K562 (cell line): ENCODE data around the gene ZNF628. TPM values are rescaled to one million over a fixed set of nuclear protein-coding genes. Genes with fewer than 3 reads are reported as not detected.
A peak's percentile ranks its signal among the peaks of the same experiment; 100 is the strongest.

ENCODE experiments used
- DACH1 ChIP-seq: fragments of 450-650 bp; IDR thresholded peaks from 2 replicates; pipeline ENCODE4 v1.6.1; 2018; ENCODE audit not compliant: partially characterized antibody
- ESRRA ChIP-seq: fragments of 450-650 bp; IDR thresholded peaks from 2 replicates; pipeline ENCODE4 v1.6.1; 2014; ENCODE audit warnings: low read depth, mild to moderate bottlenecking, moderate library complexity, borderline replicate concordance
- FOXP1 ChIP-seq: sonication (generic); formaldehyde crosslinking; IDR thresholded peaks from 2 replicates; pipeline ENCODE4 v1.8.0; 2022; ENCODE audit warnings: mild to moderate bottlenecking, missing genetic modification reagents
- GATA2 ChIP-seq: sonication (generic); formaldehyde crosslinking; IDR thresholded peaks from 2 replicates; pipeline ENCODE4 v1.4.0; 2020; ENCODE audit warnings: mild to moderate bottlenecking, missing genetic modification reagents
- HDAC3 ChIP-seq: fragments of 450-650 bp; IDR thresholded peaks from 2 replicates; pipeline ENCODE4 v1.6.1; 2018; ENCODE audit warnings: borderline replicate concordance, mild to moderate bottlenecking, moderate library complexity; ENCODE audit not compliant: partially characterized antibody
- HNRNPK ChIP-seq: fragments of 200-400 bp; formaldehyde crosslinking; IDR thresholded peaks from one replicate; pipeline ENCODE4 v1.6.1; 2018; ENCODE audit warnings: mild to moderate bottlenecking, low read depth, low read length; ENCODE audit not compliant: poor library complexity, severe bottlenecking
- KAT7 ChIP-seq: sonication (generic); formaldehyde crosslinking; IDR thresholded peaks from 2 replicates; pipeline ENCODE4 v1.8.0; 2022; ENCODE audit warnings: missing genetic modification reagents, mild to moderate bottlenecking, borderline replicate concordance
- MIER1 ChIP-seq: fragments of 450-650 bp; IDR thresholded peaks from 2 replicates; pipeline ENCODE4 v1.6.1; 2016; ENCODE audit warnings: antibody characterized with exemption, mild to moderate bottlenecking, low read depth
- MXI1 ChIP-seq: IDR thresholded peaks from 2 replicates; pipeline ENCODE4 v1.6.1; 2011; ENCODE audit warnings: low read depth, mild to moderate bottlenecking, improper control_type of control experiment, low read length
- SMC3 ChIP-seq: conservative IDR thresholded peaks from 2 replicates; pipeline ENCODE4 v1.6.1; 2011; ENCODE audit warnings: low read depth, low read length, improper control_type of control experiment; ENCODE audit not compliant: insufficient read depth
- SRSF7 ChIP-seq: fragments of 200-400 bp; formaldehyde crosslinking; optimal IDR thresholded peaks from 2 replicates; pipeline ENCODE3; 2017; ENCODE audit warnings: mild to moderate bottlenecking, low read depth, low read length
- ZNF41 ChIP-seq: fragments of 250-450 bp; sonication (Bioruptor Pico); conservative IDR thresholded peaks from 2 replicates; pipeline ENCODE4 v1.4.0; 2020; ENCODE audit warnings: mild to moderate bottlenecking
- ZNF586 ChIP-seq: fragments of 450-650 bp; formaldehyde crosslinking; conservative IDR thresholded peaks from 2 replicates; pipeline ENCODE4 v1.4.0; 2020; ENCODE audit warnings: mild to moderate bottlenecking, moderate library complexity
- ZNF780A ChIP-seq: fragments of 250-450 bp; sonication (Bioruptor Pico); IDR thresholded peaks from 2 replicates; pipeline ENCODE4 v1.5.0; 2021; ENCODE audit warnings: mild to moderate bottlenecking
- ZSCAN32 ChIP-seq: fragments of 450-650 bp; formaldehyde crosslinking; IDR thresholded peaks from 2 replicates; pipeline ENCODE4 v1.4.0; 2020; ENCODE audit warnings: mild to moderate bottlenecking, moderate library complexity
- polyA plus RNA-seq, 8 experiments: library from polyadenylated mRNA; depleted of rRNA in 4 of 8; stranded (reverse) in 5 of 8; unstranded in 3 of 8; fragments of >200 nt; fragmentation: Nextera tagmentation in 2 of 8; fragmentation: Illumina TruSeq in 1 of 8; extraction: Ambion mirVana in 2 of 8; extraction: Trizol in 1 of 8; gene quantifications; 2 replicates each; pipeline versions ENCODE4 v1.2.1 to v1.2.3, GENCODE V29; 2011 to 2014; ENCODE audit warnings: inconsistent platforms in 1 of 8, missing spikeins in 1 of 8
- total RNA-seq, 7 experiments: library from RNA; depleted of rRNA in 6 of 7; stranded (reverse); fragments of >200 nt in 6 of 7; fragmentation: Illumina TruSeq in 2 of 7; extraction: Trizol in 2 of 7; gene quantifications; 2 replicates each; pipeline versions ENCODE4 v1.2.1 to v1.2.3, GENCODE V29; 2011 to 2021; ENCODE audit warnings: low replicate concordance in 1 of 7
- TF ChIP-seq, protein P1 (sequence below): fragments of 250-450 bp; sonication (Bioruptor Pico); IDR thresholded peaks from 2 replicates; pipeline ENCODE4 v1.5.0; 2021; ENCODE audit warnings: mild to moderate bottlenecking, borderline replicate concordance
- TF ChIP-seq, protein P2 (sequence below), 2 experiments: IDR thresholded peaks in 1 of 2; conservative IDR thresholded peaks in 1 of 2; 2 replicates each; pipeline ENCODE4 v1.6.1; 2016; ENCODE audit warnings: low read depth in 2 of 2, mild to moderate bottlenecking in 1 of 2, missing compliant biosample characterization in 1 of 2, missing genetic modification characterization in 1 of 2, moderate library complexity in 1 of 2
- TF ChIP-seq, protein P3 (sequence below): sonication (generic); formaldehyde crosslinking; IDR thresholded peaks from 2 replicates; pipeline ENCODE4 v1.8.1; 2023; ENCODE audit warnings: mild to moderate bottlenecking, missing genetic modification reagents
- TF ChIP-seq, protein P4 (sequence below): fragments of 450-650 bp; IDR thresholded peaks from 2 replicates; pipeline ENCODE4 v1.6.1; 2014; ENCODE audit warnings: low read depth, mild to moderate bottlenecking, moderate library complexity, borderline replicate concordance

ZNF628 gene
- total and polyA plus RNA-seq, 9 of the 15 experiments (the other 6 are each of a cell fraction or from before 2014, with no cell fraction given): 0.13 to 13.6 (median 2.2) TPM; not detected in 3

DNA sequence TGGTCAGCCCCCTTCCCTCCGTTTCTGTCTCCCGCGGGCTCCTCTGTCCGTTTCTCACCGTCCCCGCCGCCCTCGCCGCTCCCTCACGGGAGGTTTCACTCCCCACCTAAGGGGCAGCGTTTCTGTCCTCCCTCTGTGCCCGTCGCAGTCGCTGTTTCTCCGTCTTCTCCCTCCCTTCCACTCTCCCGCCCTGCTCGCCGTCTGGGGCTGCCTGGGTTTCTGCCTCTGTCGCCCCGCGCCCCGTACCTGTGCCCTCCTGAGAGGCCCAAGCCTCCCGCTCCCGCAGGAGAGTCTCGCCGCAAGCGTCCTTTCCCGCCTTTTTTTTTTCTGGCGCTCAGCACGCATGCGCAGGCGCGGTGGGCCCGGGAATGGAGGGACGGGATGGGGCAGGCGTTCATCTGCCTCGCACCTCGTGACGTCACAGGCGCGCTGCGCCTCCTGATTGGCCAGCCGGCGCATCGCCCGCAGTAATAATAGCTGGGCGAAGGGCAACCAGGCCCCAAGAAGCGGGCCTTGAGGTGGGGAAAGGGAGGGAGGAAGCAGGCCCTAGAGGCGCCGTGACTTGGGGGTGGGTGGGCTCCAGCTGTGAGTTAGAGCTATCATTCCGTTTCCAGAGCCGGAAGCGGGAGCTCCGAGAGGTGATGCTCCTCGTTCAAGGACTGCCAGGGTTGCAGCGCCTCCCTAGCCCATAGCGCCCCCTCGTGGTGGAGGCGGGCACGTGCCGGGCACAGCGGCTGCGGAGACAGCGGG is 27.3 kb downstream of the ZNF628 start (continued):
- TF ChIP-seq, protein P1, sequence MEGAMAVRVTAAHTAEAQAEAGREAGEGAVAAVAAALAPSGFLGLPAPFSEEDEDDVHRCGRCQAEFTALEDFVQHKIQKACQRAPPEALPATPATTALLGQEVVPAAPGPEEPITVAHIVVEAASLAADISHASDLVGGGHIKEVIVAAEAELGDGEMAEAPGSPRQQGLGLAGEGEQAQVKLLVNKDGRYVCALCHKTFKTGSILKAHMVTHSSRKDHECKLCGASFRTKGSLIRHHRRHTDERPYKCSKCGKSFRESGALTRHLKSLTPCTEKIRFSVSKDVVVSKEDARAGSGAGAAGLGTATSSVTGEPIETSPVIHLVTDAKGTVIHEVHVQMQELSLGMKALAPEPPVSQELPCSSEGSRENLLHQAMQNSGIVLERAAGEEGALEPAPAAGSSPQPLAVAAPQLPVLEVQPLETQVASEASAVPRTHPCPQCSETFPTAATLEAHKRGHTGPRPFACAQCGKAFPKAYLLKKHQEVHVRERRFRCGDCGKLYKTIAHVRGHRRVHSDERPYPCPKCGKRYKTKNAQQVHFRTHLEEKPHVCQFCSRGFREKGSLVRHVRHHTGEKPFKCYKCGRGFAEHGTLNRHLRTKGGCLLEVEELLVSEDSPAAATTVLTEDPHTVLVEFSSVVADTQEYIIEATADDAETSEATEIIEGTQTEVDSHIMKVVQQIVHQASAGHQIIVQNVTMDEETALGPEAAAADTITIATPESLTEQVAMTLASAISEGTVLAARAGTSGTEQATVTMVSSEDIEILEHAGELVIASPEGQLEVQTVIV: no peak
- TF ChIP-seq, protein P2, sequence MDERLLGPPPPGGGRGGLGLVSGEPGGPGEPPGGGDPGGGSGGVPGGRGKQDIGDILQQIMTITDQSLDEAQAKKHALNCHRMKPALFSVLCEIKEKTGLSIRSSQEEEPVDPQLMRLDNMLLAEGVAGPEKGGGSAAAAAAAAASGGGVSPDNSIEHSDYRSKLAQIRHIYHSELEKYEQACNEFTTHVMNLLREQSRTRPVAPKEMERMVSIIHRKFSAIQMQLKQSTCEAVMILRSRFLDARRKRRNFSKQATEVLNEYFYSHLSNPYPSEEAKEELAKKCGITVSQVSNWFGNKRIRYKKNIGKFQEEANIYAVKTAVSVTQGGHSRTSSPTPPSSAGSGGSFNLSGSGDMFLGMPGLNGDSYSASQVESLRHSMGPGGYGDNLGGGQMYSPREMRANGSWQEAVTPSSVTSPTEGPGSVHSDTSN (CRISPR knock-in tag; IDR thresholded peaks at IDR 0.05; ENCODE audit: low read depth): no peak
- TF ChIP-seq, protein P2 (tag; conservative IDR thresholded peaks at IDR 0.05; ENCODE audit: low read depth): no peak
- TF ChIP-seq ESRRA (peak; percentile 69), GATA2 (CRISPR knock-in tag) (no peak), MIER1 (peak; percentile 29; the same call in 1 of the 2 replicates), ZNF41 (CRISPR knock-in tag) (no peak), ZNF780A (CRISPR knock-in tag) (no peak), MXI1 (no peak), FOXP1 (CRISPR knock-in tag) (peak; percentile 100), KAT7 (CRISPR knock-in tag) (peak; percentile 100), ZSCAN32 (CRISPR knock-in tag) (no peak), SMC3 (peak; percentile 79), SRSF7 (no peak), HNRNPK (no peak), ZNF586 (CRISPR knock-in tag) (no peak), HDAC3 (no peak), DACH1 (peak; percentile 15)
- TF ChIP-seq, protein P3, sequence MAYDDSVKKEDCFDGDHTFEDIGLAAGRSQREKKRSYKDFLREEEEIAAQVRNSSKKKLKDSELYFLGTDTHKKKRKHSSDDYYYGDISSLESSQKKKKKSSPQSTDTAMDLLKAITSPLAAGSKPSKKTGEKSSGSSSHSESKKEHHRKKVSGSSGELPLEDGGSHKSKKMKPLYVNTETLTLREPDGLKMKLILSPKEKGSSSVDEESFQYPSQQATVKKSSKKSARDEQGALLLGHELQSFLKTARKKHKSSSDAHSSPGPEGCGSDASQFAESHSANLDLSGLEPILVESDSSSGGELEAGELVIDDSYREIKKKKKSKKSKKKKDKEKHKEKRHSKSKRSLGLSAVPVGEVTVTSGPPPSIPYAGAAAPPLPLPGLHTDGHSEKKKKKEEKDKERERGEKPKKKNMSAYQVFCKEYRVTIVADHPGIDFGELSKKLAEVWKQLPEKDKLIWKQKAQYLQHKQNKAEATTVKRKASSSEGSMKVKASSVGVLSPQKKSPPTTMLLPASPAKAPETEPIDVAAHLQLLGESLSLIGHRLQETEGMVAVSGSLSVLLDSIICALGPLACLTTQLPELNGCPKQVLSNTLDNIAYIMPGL: peak; percentile 97
- TF ChIP-seq, protein P4, sequence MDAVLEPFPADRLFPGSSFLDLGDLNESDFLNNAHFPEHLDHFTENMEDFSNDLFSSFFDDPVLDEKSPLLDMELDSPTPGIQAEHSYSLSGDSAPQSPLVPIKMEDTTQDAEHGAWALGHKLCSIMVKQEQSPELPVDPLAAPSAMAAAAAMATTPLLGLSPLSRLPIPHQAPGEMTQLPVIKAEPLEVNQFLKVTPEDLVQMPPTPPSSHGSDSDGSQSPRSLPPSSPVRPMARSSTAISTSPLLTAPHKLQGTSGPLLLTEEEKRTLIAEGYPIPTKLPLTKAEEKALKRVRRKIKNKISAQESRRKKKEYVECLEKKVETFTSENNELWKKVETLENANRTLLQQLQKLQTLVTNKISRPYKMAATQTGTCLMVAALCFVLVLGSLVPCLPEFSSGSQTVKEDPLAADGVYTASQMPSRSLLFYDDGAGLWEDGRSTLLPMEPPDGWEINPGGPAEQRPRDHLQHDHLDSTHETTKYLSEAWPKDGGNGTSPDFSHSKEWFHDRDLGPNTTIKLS: peak; percentile 88
